GM19372 (cell line): Measurements from ENCODE around the gene IGLL5.

Source experiments
- ATAC-seq: cut with Tn5 transposase; IDR thresholded peaks from one replicate; pipeline ENCODE4 v1.9.1; 2021; ENCODE audit warnings: mild to moderate bottlenecking, low read depth, moderate library complexity; ENCODE audit not compliant: unreplicated experiment

IGLL5 gene

GRCh38 chr22:22887621-22888503, at the start of gene IGLL5:
IGLL5 (plus strand) TSS chr22:22887816; CDS start chr22:22888054, 238 bp downstream.
- no peak for ATAC-seq

GRCh38 chr22:22838148-22838786, 49.3 kb upstream of the IGLL5 start:
- no peak for ATAC-seq

- ATAC-seq = no peak
Observed at GRCh38 chr22:22839570-22840314, 47.9 kb upstream of the IGLL5 start.

GRCh38 chr22:22840780-22841179, 46.8 kb upstream of the IGLL5 start:
- ATAC-seq = no peak

GRCh38 chr22:22841598-22841997, 46.0 kb upstream of the IGLL5 start:
- no peak for ATAC-seq

- no peak for ATAC-seq
Observed at GRCh38 chr22:22842085-22842484, 45.5 kb upstream of the IGLL5 start.

GRCh38 chr22:22843848-22844247, 43.8 kb upstream of the IGLL5 start:
- ATAC-seq = no peak

- ATAC-seq = no peak
Observed at GRCh38 chr22:22847241-22847640, 40.4 kb upstream of the IGLL5 start.

GRCh38 chr22:22848364-22848866, 39.2 kb upstream of the IGLL5 start:
- no peak for ATAC-seq

- ATAC-seq = no peak
Observed at GRCh38 chr22:22849640-22850610, 37.7 kb upstream of the IGLL5 start.

- ATAC-seq = no peak
Observed at GRCh38 chr22:22851969-22852368, 35.6 kb upstream of the IGLL5 start.

GRCh38 chr22:22853713-22854112, 33.9 kb upstream of the IGLL5 start:
- no peak for ATAC-seq

- ATAC-seq = no peak
Observed at GRCh38 chr22:22854466-22854865, 33.1 kb upstream of the IGLL5 start.

GRCh38 chr22:22855085-22855484, 32.5 kb upstream of the IGLL5 start:
- no peak for ATAC-seq

GRCh38 chr22:22855617-22856308, 31.9 kb upstream of the IGLL5 start:
- no peak for ATAC-seq

GRCh38 chr22:22856364-22856763, 31.3 kb upstream of the IGLL5 start:
- ATAC-seq = no peak

GRCh38 chr22:22856885-22857606, 30.6 kb upstream of the IGLL5 start:
- ATAC-seq = no peak
